GM19239 (cell line): ENCODE results near the gene PRR5.
A peak's percentile ranks its signal among the peaks of the same experiment; 100 is the strongest.
"Not testable (repeated sequence)": the region's sequence is repeated elsewhere in the genome, so short reads cannot be mapped to it uniquely, and the experiment has no call there.

ENCODE experiments used
- DNase-seq: peaks from one replicate; pipeline ENCODE4 v3.0.0; 2011; ENCODE audit warnings: low spot score; ENCODE audit not compliant: insufficient read length
- FAIRE-seq: peaks from 2 replicates; lab custom pipeline; 2011; peaks lifted over from hg19 to GRCh38; lab: Jason Lieb, UNC

PRR5 gene, protein sequence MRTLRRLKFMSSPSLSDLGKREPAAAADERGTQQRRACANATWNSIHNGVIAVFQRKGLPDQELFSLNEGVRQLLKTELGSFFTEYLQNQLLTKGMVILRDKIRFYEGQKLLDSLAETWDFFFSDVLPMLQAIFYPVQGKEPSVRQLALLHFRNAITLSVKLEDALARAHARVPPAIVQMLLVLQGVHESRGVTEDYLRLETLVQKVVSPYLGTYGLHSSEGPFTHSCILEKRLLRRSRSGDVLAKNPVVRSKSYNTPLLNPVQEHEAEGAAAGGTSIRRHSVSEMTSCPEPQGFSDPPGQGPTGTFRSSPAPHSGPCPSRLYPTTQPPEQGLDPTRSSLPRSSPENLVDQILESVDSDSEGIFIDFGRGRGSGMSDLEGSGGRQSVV

DNA sequence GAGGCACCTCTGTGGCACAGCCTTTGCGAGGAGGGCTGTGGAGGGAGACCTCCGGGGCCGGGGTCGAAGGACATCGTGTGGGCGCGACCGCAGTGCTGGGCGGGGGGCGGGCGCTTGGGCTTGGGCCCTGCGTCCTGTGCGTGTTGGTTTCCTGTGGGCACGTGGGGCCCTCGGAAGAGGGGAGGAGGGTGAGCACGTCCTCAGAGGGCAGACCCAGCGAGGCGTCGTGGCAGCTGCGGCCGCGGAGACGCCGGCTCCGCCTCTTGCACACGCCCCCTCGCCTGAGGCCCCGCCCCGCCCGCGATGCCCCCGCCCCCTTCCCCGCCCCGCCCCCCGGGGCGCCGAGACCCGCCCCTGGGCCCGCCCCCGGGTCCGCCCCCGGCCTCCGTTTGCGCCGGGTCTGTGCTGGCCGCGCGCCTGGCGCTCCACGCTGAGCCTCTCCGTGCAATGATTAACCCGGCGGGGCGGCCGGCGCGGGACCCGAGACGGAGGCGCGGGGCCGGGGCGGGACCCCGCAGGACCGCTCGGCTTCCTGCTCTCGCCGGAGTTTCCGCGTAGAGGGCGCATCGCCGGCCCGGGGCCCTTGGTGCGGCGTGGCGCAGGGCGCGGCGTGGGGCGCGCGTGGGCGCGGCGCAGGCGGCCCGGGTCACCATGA, at the start of gene PRR5:
Gene PRR5, plus strand, starts transcription at position 381 of the 655 bp plus-strand sequence. Its CDS starts 271 bp downstream, at position 652.
- FAIRE-seq (peak; percentile 47), DNase-seq (peak; percentile 93)

DNA sequence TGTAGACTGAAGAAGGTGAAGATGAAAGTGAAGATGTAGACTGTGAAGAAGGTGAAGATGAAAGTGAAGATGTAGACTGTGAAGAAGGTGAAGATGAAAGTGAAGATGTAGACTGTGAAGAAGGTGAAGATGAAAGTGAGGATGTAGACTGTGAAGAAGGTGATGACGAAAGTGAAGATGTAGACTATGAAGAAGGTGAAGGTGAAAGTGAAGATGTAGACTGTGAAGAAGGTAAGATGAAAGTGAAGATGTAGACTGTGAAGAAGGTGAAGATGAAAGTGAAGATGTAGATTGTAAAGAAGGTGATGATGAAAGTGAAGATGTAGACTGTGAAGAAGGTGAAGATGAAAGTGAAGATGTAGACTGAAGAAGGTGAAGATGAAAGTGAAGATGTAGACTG, 49.1 kb upstream of the PRR5 start:
- not testable (repeated sequence) for DNase-seq
- FAIRE-seq, result peak; percentile 28

DNA sequence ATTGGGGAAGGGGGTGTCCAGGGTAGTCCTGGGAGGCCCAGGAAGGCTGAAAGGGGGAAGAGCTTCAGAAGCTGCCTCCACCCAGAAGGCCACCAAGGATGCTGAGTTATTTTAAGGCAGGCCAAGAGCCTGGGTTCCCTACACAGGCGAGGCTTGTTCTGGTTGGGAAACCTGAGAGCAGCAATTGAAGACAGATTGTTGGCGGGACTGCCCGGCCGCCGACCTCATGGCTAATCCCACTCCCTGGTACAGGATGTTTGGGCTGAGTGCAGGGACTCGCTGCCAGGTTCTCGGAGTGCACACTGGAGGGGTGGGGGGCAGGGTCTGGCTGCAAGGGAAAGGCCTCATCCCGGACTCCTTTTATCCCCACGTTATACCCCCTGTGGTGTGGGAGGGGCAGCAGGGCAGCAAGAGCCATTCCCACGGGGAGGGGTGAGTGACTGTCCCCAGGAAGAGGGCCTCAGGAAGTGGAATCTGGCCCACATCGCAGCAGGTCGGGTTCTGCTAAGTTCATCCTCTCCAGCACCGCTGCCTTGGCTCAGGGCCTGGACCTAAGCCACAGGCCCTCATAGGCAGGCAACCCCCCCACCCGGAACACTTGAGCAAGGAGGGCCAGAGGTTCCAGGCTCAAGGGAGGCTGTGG, 43.6 kb upstream of the PRR5 start:
- FAIRE-seq, result no peak
- DNase-seq, result no peak

DNA sequence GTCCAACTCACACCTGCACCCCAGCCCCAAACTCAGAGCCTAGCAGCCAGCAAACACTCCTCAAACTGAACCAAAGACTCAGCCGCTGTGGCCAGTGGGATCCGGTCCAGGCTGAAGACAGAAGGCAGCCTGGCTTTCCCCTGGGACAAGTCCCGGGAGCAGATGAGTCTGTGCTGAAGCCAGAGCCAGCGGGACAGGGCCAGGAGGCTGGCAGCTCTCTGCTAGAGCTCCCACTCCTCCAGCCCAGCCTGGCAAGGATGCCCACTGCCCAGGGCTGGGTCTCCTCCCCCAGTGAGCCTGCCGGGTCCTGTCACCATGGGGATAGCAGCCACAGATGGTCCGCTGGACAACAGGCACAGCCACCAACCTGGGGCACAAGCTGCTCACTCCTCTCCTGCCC, 42.9 kb upstream of the PRR5 start:
- DNase-seq (no peak), FAIRE-seq (no peak)

DNA sequence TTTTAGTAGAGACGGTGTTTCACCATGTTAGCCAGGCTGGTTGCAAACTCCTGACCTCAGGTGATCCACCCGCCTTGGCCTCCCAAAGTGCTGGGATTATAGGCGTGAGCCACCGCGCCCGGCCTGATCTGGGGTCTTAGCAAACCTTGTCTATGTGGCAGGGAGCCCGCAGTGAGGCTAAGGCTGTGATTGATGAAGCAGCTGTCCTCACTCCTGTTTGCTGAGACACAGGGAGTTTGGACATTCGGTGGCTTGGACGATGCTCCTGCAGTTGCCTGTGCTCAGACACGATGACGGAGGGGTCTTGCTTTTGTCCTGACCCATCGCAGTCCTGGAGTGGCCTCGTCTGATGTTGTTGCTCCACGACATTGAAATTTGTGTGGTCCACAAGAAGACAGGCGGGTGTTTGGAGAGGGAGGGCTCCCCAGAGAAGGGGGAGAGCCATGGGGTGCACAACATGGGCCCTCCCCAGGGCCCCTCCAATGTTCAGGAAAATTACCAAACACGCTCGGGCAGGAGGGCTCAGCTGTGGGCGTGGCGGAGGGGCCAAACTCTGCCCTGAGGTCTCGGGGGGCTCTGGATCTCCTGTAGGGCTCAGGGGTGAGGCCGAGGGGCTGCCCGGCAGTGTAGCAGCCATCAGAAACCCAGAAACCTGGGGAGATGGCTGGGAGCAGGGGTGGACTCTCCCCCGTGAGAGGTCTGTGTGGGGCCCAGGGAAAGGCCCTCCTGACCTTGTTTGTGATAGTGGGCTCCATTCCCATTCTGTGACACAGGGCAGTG, 41.8 kb upstream of the PRR5 start:
- FAIRE-seq, result no peak

DNA sequence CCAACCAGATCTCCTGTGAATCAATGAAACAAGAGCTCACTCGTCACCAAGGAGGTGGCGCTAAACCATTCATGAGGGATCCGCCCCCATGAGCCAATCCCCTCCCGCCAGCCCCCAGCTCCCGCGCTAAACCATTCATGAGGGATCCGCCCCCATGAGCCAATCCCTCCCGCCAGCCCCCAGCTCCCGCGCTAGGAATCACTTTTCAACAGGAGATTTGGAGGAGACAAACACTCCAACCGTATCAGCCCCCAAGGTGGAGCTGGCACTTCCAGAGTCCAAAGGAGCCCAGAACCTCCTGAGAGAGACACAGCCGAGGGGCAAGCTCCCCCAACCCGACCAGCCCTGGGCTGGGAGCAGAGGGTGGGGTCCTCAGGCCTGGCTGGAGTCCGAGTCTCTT, 40.9 kb upstream of the PRR5 start:
- no peak for FAIRE-seq
- DNase-seq, result no peak

More for the DNA sequence above, 41.8 kb upstream of the PRR5 start:
- no peak for DNase-seq

DNA sequence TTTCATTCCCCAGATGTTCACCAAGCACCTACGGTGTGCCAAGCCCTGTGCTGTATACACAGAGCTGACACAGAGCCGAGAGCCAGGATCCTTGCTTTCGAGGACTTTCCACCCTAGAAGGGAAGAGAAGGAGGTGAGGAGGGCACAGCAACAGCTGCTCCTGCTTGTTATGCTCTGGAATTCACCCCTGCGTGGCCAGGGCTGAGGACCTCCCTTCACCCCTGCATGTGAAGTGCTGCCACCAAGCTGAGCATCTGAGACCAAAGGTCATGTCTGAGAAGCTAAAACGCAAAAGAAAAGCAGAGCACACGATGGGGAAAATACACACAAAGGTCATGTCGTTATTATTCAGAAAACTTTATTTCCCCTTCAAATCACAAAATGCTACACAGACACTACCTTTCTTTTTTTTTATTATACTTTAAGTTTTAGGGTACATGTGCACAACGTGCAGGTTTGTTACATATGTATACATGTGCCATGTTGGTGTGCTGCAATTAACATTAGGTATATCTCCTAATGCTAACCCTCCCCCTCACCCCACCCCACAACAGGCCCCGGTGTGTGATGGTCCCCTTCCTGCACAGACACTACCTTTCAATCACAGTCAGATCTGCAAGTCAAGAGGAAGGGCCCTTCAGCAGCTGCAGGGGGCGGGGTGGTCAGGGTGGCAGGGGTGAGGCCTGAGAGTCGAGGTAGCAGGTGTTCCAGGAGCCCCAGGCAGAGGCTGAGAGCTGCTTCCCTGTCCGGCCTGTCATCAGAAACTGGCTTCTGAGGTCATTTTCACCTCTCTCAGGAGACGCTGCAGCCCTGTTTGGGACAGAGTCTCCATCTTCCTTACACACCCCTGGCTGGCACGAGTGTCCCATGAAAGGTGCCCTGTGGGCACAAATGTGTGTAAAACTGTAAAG, 40.1 kb upstream of the PRR5 start:
- FAIRE-seq (no peak), DNase-seq (no peak)

DNA sequence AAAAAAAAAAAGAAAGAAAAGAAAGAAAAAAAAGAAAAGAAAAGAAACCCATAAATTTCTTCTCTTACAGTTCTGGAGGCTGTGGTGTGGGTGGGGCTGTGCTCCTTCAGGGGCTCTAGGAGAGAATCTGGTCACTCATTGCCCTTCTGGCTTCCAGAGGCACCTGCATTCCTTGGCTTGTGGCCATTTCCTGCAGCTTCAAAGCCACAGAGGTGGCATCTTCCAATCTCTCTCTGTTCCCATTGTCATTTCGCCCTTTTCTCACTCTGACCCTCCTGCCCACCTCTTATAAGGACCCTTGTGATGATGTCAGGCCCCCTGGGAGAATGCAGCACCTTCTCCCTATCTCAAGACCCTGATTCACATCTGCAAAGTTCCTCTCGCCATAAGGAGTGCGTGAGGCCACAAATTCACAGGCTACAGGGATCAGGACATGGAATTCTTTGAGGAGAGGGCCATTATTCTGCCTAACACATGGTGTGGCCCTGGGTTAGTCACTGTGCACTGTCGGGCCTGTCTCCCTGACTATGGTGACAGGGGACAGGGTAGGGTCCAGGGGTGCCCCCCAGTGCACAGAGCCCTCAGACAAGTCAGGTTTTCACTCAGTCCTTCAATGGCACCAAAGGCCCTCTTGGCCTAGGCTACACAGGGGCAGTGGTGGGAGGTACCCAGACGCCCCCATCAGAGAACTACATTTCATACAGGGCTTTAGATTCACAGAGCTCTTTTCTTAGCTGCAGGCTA, 38.6 kb upstream of the PRR5 start:
- no peak for DNase-seq
- no peak for FAIRE-seq

DNA sequence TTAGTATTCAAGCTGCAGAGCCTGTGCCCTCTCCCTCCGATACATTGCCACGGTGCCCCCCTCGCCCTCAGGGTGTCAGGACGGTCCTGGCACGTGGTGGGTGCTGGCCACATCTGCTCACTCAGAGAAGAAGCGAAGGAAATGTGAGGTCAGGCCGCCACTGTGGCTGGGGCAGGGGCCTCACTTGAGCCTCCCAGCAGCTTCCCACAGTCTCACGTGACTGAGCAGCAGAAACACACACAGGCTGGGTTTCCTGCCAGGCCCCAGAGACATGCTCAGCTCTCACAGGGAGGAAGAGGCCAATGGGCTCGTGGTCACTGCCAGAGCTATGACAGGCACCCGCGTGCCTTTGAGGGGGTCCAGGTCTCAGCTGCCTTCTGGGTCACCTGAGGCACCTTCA, 37.9 kb upstream of the PRR5 start:
- peak; percentile 42 for DNase-seq
- FAIRE-seq, result no peak

DNA sequence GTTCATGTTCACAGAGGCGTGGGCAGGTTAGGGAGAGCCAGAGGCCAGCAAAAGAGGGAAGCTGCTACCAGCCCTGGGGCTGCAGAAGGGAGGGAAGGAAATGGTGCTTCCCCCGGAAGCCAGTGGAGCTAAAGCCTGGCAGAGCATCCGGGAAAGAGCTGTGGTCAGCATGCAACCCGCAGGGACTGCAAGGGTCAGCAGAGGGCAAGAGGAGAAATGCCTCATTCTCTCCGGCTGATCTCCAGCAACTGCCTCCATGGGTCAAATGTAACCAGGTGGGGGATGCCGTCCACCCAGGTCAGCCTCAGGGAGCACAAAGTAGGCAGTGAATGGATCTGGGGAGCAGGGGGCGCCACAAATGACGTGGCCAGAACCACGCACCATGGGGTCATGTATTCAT, 36.9 kb upstream of the PRR5 start:
- FAIRE-seq, result no peak
- DNase-seq, result no peak

DNA sequence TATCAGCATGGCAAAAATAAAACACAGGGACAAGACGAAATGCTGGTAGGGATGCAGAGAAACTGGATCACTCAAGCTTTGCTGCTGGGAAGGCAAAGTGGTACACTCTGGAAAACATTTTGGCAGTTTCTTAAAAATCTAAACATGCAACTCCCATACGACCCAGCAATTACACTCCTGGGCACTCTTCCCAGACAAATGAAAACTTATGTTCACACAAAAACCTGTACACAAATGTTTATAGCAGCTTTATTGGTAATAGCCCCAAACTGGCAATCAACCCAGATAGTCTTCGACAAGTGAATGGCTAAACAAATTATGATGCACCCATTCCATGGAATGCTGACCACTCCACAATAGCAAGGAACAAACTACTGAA, 35.8 kb upstream of the PRR5 start:
- no peak for FAIRE-seq
- no peak for DNase-seq

DNA sequence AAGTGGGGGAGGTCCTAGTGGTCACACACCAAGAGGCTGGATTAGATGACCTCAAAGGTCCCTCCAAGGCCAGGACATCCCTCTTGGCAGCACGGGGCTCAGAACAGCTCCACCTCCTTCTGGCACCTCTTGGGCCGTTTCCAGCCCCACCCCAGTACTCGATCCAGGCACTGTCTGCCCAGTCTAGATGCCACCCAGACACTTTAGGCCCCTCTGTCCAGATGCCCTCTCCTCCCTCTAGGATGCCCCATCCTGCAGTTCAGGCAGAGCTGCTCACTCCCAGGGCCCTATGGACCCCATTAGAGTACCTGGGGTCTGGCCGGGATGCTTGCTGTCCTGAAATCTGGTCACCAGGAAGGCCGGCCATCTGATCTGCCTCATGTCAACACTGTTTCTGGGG, 34.7 kb upstream of the PRR5 start:
- no peak for FAIRE-seq
- no peak for DNase-seq

DNA sequence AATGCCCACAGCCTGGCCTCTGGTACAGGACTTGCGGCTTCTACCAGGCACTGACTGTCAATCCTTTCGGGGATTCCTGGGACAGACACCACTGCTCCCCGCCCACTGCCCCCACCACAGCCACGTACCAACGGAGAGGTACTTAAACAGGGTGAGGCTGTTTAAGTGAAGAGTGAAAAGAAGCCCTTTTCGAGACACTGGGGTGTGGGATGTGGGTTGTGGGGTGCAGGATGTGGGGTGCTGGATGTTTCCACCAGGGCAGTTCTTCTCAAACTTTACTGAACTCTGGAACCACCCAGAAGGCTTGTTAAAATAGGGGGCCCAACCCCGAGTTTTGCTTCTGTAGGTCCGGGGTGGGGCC, 34.2 kb upstream of the PRR5 start:
- FAIRE-seq (no peak), DNase-seq (no peak)

DNA sequence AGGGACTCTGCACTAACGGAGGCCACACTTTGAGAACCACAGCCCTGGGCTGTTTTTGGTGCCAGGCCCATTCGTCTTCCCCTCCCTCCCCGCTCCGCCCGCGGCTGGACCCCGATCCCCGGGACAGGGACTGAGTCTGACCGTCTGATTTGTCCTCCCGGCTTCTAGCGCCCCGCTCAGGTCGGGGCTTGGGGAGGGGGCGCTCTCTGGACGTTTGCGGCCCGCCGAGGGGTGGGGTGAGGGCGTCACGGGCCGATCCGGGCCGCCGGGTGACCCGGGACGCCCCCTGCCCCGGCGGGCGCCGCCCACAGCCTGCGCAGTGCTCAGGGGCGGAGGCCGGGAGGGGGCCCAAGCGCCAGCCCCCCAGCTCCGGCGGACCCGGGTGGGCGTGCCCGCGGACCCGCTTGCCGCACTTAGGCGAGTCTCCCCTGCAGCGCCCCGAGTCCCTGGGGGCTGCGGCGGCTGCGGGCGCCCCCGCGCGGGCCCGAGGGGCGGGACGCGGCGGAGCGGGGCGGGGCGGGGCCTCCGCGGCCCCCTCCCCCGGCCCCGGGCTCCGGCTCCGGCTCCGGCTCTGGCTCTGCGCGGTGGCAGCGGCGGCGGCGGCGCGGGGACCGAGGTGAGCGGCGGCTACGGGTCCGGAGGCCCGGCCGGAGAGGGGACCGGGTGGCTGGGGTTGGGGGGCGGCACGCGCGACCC, 33.7 kb upstream of the PRR5 start:
- DNase-seq, result no peak
- no peak for FAIRE-seq

DNA sequence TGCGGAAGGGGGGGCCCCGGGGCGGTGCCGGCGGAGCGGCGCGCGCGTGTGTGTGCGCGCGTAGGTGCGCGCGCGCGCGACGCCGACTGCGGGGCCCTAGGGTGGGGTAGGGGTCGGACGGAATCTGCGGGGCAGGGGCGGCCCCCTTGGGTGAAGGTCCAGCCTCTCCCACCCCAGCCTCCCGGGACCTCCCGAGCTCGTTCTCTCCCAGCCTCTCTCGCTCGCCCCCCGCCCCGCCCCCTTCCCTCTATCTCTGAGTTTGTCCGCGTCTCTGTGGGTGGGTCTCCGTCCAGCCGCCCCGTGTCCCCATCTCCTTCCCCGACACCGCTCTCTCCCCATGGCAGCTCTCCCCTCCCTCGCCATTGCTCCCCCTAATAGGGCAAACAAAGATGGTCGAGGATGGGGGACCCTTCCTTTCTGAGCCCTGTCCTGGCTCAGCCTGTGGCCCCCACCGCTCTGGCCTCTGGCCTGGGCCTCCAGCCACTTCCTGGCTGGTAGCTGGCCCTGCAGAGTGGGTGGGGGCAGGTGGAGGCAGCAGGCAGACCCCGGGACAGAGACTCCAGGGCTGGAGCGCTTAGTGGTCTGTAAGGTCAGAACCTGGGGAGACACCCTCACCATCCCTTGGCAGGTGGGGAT, 33.0 kb upstream of the PRR5 start:
- FAIRE-seq (no peak), DNase-seq (no peak)

DNA sequence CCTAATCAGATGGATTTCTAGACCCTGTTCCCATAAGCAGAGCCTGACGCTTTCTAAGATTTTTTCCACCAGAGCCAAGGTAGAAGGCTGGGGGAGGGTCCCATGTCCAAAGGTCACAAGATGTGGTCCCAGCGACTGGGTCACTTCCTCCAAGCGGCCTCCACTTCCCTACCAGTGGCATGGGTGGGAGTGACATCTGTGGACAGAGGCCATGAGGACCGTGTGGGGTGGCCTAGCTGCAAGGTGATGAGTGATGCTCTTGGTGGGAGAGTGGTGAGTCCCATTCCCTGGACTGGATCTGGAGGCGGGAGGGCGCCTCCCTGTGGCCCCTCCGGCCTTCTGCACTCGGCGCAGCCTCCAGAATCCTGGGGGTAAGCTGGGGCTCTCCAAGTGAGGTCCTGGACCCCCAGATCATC, 32.4 kb upstream of the PRR5 start:
- DNase-seq (no peak), FAIRE-seq (no peak)

DNA sequence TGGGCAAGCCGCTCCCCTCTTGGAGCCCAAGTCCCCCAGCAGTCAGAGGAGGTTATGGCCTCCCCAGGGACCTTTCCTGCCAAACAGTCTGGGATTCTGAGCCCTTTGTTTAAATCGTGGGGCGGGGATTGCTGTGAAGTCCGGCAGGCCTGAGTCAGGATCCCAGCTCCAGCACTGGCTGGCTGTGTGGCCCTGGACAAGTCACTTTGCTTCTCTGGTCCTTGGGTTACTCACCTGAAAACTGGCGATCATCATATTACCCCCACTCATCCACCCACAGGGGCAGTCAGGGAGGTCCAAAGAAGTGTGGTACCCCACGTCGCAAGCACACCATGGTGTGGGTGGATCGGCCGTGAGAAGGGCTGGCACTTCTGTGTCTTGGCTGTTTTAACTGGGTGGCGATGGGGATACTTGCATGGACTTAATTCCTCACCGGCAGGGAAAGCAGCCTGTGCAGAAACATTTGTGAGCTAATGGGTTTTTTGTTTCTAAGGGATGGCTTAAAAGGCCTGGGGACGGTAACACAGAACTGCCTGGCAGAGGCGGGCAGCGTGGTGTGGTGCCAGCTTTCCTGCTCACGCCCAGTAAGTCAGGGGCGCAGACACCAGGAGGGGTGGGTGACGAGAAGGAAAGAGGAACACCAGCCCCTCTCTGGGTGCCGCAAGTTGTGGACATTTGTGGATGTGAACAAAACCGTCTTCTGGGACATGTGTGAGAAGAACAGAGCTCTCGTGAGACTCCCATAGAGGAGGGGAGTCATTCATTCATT, 31.6 kb upstream of the PRR5 start:
- DNase-seq (no peak), FAIRE-seq (no peak)
